Calu3 (cell line): Measurements from ENCODE around the gene SRCIN1. TPM values are rescaled to one million over a fixed set of nuclear protein-coding genes. Genes with fewer than 3 reads are reported as not detected.
"Not testable (repeated sequence)": the region's sequence is repeated elsewhere in the genome, so short reads cannot be mapped to it uniquely, and the experiment has no call there.

Source experiments
- BruUV-seq: library from RNA; stranded (reverse); fragments of 400-500 nt; replicated peaks from 2 replicates; lab custom pipeline; 2021; lab: Mats Ljungman, UMichigan
- CTCF ChIA-PET: fragments of 300-600 bp; sonication (Branson Sonifier 250); formaldehyde crosslinking; loops from one replicate; lab custom pipeline; 2022; ENCODE audit warnings: antibody characterized with exemption; lab: Charles Lee
- DNase-seq: peaks from one replicate; pipeline ENCODE4 v3.0.0; 2022
- H3K27ac Mint-ChIP-seq: one replicate; pipeline ENCODE4 v1.8.0; 2022; ENCODE audit warnings: mixed read lengths; ENCODE audit not compliant: unreplicated experiment
- H3K27me3 Mint-ChIP-seq: one replicate; pipeline ENCODE4 v1.8.0; 2022; ENCODE audit warnings: mixed read lengths; ENCODE audit not compliant: unreplicated experiment
- H3K36me3 Mint-ChIP-seq: one replicate; pipeline ENCODE4 v1.8.0; 2022; ENCODE audit warnings: mild to moderate bottlenecking, moderate library complexity, mixed read lengths; ENCODE audit not compliant: insufficient read depth, unreplicated experiment
- H3K4me1 Mint-ChIP-seq: one replicate; pipeline ENCODE4 v1.8.0; 2022; ENCODE audit warnings: mild to moderate bottlenecking, low read depth, mixed read lengths; ENCODE audit not compliant: unreplicated experiment
- H3K4me3 Mint-ChIP-seq: one replicate; pipeline ENCODE4 v1.8.0; 2022; ENCODE audit warnings: mild to moderate bottlenecking, low read depth, moderate library complexity, mixed read lengths; ENCODE audit not compliant: unreplicated experiment
- H3K9me3 Mint-ChIP-seq: one replicate; pipeline ENCODE4 v1.8.0; 2022; ENCODE audit warnings: low read depth, mixed read lengths; ENCODE audit not compliant: unreplicated experiment
- intact Hi-C: fragments of 100-400 bp; cut with micrococcal nuclease; formaldehyde crosslinking; loops from one replicate; pipeline ENCODE4 v1.10.0; 2022; ENCODE audit not compliant: unreplicated experiment
- total RNA-seq: library from RNA; stranded (reverse); gene quantifications from 2 replicates; pipeline ENCODE4 v1.2.3, GENCODE V29; 2022
- TF ChIP-seq, protein P1 (sequence below): fragments of 200-600 bp; IDR thresholded peaks from one replicate; pipeline ENCODE4 v1.8.0; 2022; ENCODE audit warnings: antibody characterized with exemption; ENCODE audit not compliant: unreplicated experiment

Gene SRCIN1
- total RNA-seq, 1 experiment from 2014 or later, result 46.7 TPM

DNA sequence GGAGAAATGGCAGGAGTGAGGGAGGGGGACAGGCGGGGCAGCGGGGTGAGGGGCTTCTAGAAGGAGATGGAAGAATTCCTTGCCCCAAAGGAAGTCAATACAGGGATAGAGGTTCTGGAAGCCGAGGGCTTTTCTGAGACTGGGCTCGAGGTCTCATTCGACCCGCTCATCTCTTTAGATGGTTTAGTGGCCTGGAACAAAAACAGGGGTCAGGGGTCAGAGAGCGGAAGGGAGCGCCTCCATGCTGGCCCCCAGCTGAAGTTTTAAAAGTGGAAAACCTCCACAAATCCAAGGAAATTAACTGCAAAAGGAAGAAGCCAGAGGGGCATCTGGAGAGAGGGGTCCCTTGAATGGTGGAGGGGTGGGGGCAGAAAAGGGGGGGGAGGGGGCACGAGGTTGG lies 72.5 kb downstream of the SRCIN1 start:
- Mint-ChIP-seq H3K27me3 (peaks cover 89% of the 10 kb centered on the region), H3K9me3 (no peaks in the 10 kb centered on the region), H3K4me3 (no peak overlapping the region), H3K4me1 (peaks cover 3% of the 10 kb centered on the region), H3K27ac (no peak overlapping the region), H3K36me3 (peaks cover 16% of the 10 kb centered on the region)
- TF ChIP-seq, protein P1, sequence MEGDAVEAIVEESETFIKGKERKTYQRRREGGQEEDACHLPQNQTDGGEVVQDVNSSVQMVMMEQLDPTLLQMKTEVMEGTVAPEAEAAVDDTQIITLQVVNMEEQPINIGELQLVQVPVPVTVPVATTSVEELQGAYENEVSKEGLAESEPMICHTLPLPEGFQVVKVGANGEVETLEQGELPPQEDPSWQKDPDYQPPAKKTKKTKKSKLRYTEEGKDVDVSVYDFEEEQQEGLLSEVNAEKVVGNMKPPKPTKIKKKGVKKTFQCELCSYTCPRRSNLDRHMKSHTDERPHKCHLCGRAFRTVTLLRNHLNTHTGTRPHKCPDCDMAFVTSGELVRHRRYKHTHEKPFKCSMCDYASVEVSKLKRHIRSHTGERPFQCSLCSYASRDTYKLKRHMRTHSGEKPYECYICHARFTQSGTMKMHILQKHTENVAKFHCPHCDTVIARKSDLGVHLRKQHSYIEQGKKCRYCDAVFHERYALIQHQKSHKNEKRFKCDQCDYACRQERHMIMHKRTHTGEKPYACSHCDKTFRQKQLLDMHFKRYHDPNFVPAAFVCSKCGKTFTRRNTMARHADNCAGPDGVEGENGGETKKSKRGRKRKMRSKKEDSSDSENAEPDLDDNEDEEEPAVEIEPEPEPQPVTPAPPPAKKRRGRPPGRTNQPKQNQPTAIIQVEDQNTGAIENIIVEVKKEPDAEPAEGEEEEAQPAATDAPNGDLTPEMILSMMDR, result no peak
- CTCF ChIA-PET, result interaction anchor here (0.6 to 0.7 kb wide), 3 partner anchors 134 to 1071 kb away, joined by 4 to 7 read pairs (median 6); no protein-coding TSS in a partner anchor
- intact Hi-C loops, result no loop called here
- BruUV-seq, result no TSS peak
- no peak for DNase-seq

DNA sequence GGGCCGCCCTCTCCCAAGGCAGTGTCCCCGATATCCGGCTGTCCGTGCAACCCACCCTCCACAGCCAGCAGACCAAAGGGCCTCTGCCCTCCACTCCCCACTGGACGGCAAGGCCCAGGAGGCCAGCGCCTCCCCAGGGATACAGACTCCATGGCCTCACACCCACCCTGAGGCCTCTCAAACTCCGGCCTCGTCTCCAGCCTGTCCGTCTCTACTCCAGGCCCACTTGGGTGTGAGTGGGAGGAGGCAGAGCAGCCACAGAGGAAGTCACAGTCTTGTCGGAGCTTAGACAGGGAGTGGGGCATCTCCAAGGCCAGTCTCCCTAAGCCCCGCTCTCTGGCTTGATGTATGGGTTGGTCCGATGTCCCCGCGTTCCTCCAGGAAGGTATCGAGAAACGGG lies 73.3 kb downstream of the SRCIN1 start:
- no peak overlapping the region for H3K4me3 Mint-ChIP-seq
- intact Hi-C loops, result no loop called here
- H3K27ac Mint-ChIP-seq, result no peak overlapping the region
- H3K9me3 Mint-ChIP-seq, result no peaks in the 10 kb centered on the region
- peaks cover 8% of the 10 kb centered on the region for H3K4me1 Mint-ChIP-seq
- BruUV-seq, result no TSS peak
- DNase-seq, result no peak
- TF ChIP-seq, protein P1, result no peak
- H3K27me3 Mint-ChIP-seq, result peaks cover 97% of the 10 kb centered on the region
- H3K36me3 Mint-ChIP-seq, result peaks cover 24% of the 10 kb centered on the region
- CTCF ChIA-PET, result interaction anchor here (0.7 kb wide), 2 partner anchors 175 to 181 kb away, joined by 3 to 7 read pairs; partner anchors contain the start of gene SOCS7

DNA sequence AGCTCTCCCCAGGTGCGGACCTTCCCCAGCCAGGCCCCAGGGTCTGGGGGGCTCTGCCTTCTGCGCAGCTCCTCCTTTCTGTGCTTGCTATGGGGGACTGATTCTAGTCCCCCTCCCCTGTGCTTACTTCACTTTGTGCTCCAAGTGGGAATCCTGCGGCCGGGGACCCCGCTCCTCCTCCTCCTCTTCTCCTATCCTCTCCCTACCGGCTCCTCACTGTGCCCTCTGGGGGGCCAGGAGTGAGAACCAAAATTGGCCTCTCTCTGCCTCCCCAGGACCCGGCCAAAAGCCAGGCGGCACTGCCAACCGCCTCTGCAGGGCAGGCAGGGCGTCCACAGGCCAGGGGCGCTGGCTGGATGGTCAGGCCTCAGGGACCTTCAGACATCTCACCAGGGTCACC lies 74.0 kb downstream of the SRCIN1 start:
- H3K4me1 Mint-ChIP-seq, intact Hi-C loops, DNase-seq, H3K4me3 Mint-ChIP-seq, H3K27ac Mint-ChIP-seq, H3K9me3 Mint-ChIP-seq, BruUV-seq, CTCF ChIA-PET: not testable (repeated sequence)
- peaks cover 24% of the 10 kb centered on the region for H3K36me3 Mint-ChIP-seq
- peaks cover 97% of the 10 kb centered on the region for H3K27me3 Mint-ChIP-seq

DNA sequence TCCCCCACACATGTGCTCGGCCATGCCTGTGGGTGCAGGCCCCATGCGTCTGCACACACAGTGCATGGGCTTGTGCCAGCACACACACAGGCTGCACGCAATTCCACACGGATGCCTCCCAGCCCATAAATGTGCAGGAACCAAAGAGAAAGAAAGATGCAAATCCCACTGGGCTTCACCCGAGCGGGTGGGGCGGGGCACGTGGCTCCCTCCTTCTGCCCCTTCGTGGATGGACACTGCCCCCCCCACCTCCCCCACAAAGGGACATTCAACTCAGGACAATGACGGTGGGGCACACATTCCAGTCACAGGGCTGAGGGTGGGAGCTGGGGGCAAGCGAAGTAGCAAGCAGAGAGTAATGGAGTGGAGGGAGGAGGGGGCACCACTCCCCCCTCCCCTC lies 74.9 kb downstream of the SRCIN1 start:
- CTCF ChIA-PET, result interaction anchor here (0.6 kb wide), 1 partner anchor 824 kb away, joined by 5 read pairs; no protein-coding TSS in a partner anchor
- peaks cover 88% of the 10 kb centered on the region for H3K27me3 Mint-ChIP-seq
- H3K4me3 Mint-ChIP-seq, H3K27ac Mint-ChIP-seq, intact Hi-C loops, H3K4me1 Mint-ChIP-seq, BruUV-seq, H3K9me3 Mint-ChIP-seq, DNase-seq: not testable (repeated sequence)
- peaks cover 22% of the 10 kb centered on the region for H3K36me3 Mint-ChIP-seq

DNA sequence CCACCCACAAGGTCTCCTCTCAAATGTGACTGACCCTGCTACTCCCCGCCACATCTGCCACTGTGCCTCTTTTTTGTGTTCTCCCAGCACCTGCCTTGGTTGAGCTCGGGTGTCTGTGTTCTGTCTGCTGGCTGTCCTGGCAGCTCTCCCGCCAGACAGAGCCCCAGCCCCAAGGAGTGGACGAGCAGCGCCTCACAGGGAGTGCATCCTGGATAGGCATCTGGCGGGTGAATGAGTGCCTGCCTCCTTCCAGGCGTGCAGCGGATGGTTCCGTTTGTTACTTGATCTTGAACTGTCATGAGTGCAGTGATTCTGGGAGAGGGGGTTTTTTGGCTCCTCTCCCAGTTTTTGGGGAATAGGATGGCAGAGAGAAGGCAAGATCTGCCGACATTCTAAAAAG lies 77.6 kb downstream of the SRCIN1 start:
- BruUV-seq, H3K4me3 Mint-ChIP-seq, CTCF ChIA-PET, intact Hi-C loops, H3K9me3 Mint-ChIP-seq, H3K27ac Mint-ChIP-seq, DNase-seq: not testable (repeated sequence)
- peaks cover 17% of the 10 kb centered on the region for H3K36me3 Mint-ChIP-seq
- H3K27me3 Mint-ChIP-seq, result peaks cover 61% of the 10 kb centered on the region
- H3K4me1 Mint-ChIP-seq, result peaks cover 20% of the 10 kb centered on the region

DNA sequence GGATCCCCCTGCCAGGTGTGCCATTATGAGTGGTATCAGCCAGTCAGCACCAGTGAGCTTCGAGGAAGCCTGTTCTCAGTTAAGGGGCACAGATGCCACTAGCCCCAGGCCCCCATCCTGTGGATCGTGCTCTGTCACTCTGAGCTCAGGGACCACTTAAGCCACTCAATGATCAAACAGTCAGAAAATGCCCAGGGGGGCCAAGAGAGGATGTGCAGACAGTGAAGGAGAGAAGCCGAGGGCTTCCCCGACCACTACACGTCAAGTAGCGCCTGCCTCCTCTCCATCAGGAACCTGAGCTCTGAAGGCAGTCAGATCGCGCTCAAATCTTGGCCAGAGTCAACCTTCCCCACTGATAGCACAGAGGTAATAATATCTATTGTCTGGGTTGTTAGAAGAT lies 79.2 kb downstream of the SRCIN1 start:
- Mint-ChIP-seq H3K27me3 (peaks cover 45% of the 10 kb centered on the region), H3K4me1 (peaks cover 21% of the 10 kb centered on the region)
- DNase-seq, H3K27ac Mint-ChIP-seq, H3K9me3 Mint-ChIP-seq, intact Hi-C loops, CTCF ChIA-PET, H3K36me3 Mint-ChIP-seq, H3K4me3 Mint-ChIP-seq, BruUV-seq: not testable (repeated sequence)
